Measurements from ENCODE around the gene SFT2D3. TPM values are rescaled to one million over a fixed set of nuclear protein-coding genes. Genes with fewer than 3 reads are reported as not detected.

Gene SFT2D3, protein sequence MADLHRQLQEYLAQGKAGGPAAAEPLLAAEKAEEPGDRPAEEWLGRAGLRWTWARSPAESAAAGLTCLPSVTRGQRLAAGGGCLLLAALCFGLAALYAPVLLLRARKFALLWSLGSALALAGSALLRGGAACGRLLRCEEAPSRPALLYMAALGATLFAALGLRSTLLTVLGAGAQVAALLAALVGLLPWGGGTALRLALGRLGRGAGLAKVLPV
- total RNA-seq, result 1 to 10 TPM; 3.3 to 4.8 TPM

DNA sequence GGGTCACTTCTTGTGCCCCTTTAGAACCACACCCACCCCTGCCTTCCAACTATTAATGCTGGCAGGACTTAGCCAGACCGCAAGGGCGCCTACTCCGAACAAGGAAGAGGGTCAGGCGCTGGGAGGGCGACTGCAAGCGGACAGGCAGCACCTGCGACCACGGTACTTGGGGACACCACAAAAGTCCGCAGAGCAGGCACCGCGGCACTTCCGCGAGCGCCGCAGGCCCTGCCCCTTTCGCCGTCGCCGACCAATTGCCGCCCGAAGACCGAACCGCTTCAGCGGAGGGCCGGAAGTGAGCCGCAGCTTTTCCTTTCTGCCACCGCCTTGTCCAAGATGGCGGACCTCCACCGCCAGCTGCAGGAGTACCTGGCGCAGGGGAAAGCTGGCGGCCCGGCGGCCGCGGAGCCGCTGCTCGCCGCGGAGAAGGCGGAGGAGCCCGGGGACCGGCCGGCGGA lies at the start of gene SFT2D3:
Gene SFT2D3 (plus strand): TSS at position 305 of the 458 bp plus-strand sequence. CDS start 32 bp downstream, at position 337.

DNA sequence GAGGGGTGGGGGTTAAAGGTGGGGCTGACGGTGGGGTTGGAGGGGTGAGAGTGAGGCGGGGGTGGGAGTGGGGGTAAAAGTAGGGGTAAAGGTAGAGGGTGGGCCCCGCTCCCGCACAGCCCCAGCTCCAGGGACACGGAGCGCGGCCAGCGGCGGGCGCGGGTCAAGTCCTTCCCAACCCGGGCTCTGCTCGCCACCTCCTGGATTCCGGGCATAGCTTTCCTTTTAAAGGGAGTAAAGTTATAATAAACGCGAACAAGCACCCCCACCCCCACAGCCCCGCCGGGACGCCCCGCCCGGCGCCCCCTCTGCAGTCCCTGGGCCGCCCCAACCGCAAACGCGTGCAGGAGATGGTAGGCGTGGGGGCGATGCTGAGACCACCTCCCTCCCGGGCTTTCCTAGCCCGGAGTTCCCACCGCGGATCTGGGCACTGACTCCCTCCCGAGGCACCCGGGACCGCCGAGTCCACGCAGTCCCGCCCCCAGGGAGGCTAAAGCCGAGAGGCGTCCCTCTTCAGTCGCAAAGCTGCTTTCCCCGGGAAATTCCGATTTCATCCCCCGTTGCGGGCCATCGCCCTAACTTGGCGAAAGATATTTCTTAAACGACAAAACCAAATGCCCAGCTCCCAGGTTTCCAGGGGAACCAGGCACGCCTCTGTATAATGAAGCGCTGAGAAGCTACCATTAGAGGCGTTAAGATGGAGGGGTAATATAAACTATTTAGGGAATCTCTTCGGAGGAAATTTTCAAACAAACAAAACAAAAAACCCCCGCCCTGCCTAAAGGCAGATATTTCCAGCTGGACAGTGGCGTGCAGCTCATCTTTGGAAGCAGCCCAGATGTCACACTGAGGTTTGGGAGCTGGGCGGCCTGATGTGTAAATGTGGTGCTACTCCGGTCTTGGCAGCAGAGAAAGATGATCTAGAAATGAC lies 25.7 kb upstream of the SFT2D3 start, which contains the start of gene LIMS2:
Gene LIMS2 (minus strand): TSS at position 200 of the 931 bp plus-strand sequence. CDS start 506 bp downstream, outside the sequence.

Other genes with a start within 250 kb of the SFT2D3 start
- 10 to 100 TPM; 29.9 to 46.6 TPM for gene IWS1, start 175.0 kb upstream of the SFT2D3 start, total RNA-seq
- 1 to 10 TPM in 1 of 2 donors, under 1 TPM in 1; under 0.01 to 1.3 TPM for gene MYO7B, start 165.8 kb upstream of the SFT2D3 start, total RNA-seq
- gene GPR17, start 55.3 kb upstream of the SFT2D3 start, total RNA-seq, result under 1 TPM; under 0.01 to 0.33 TPM
- 1 to 10 TPM; 1.7 to 2.4 TPM for gene LIMS2, start 26.0 kb upstream of the SFT2D3 start, total RNA-seq
- gene WDR33, start 109.7 kb downstream of the SFT2D3 start, total RNA-seq, result 10 to 100 TPM; 25.1 to 31.6 TPM
- gene POLR2D, start 156.7 kb downstream of the SFT2D3 start, total RNA-seq, result 10 to 100 TPM; 11.4 to 26.6 TPM
- 10 to 100 TPM; 54.0 to 65.6 TPM for gene AMMECR1L, start 184.5 kb downstream of the SFT2D3 start, total RNA-seq

Measured in melanocyte of skin (primary cell).